OCI-LY1 (cell line): ENCODE measurements around the gene ZFPM1.

Experiments used
- H2AFZ ChIP-seq: fragments of 200-600 bp; sonication (generic), shearing (Covaris generic); 2 replicates; pipeline ENCODE4 v1.6.0; 2014; ENCODE audit warnings: antibody characterized with exemption, mild to moderate bottlenecking, low read length
- H3F3A ChIP-seq: fragments of 200-600 bp; sonication (generic), shearing (Covaris generic); 2 replicates; pipeline ENCODE4 v1.6.0; 2014; ENCODE audit warnings: mild to moderate bottlenecking, antibody characterized with exemption, low read length, moderate library complexity; ENCODE audit not compliant: insufficient read depth
- H3K27ac ChIP-seq: fragments of 200-600 bp; sonication (generic); 2 replicates; pipeline ENCODE4 v1.5.1; 2014; ENCODE audit warnings: low read length, mixed run types, mild to moderate bottlenecking, low read depth; ENCODE audit not compliant: poor library complexity, severe bottlenecking
- H3K27me3 ChIP-seq: fragments of 200-600 bp; sonication (generic); 2 replicates; pipeline ENCODE4 v1.6.0; 2014; ENCODE audit warnings: antibody characterized with exemption, mild to moderate bottlenecking, low read length, moderate library complexity; ENCODE audit not compliant: insufficient read depth
- H3K36me3 ChIP-seq: fragments of 200-600 bp; sonication (generic); 2 replicates; pipeline ENCODE4 v1.6.1; 2014; ENCODE audit warnings: mild to moderate bottlenecking, antibody characterized with exemption, low read length, moderate library complexity, mixed read lengths; ENCODE audit not compliant: insufficient read depth
- H3K4me1 ChIP-seq: fragments of 200-600 bp; sonication (generic); 2 replicates; pipeline ENCODE4 v1.5.1; 2014; ENCODE audit warnings: mild to moderate bottlenecking, low read length, moderate library complexity; ENCODE audit not compliant: insufficient read depth, severe bottlenecking
- H3K4me2 ChIP-seq: fragments of 200-600 bp; sonication (generic), shearing (Covaris generic); 2 replicates; pipeline ENCODE4 v1.6.1; 2014; ENCODE audit warnings: low read length
- H3K4me3 ChIP-seq: fragments of 200-600 bp; sonication (generic); 2 replicates; pipeline ENCODE4 v1.5.1; 2014; ENCODE audit warnings: low read length, low read depth, mild to moderate bottlenecking, mixed read lengths; ENCODE audit not compliant: poor library complexity, severe bottlenecking
- H3K79me2 ChIP-seq: fragments of 200-600 bp; shearing (Covaris generic); 2 replicates; pipeline ENCODE4 v1.6.1; 2016; ENCODE audit warnings: mixed run types, low read length, mixed read lengths; ENCODE audit not compliant: insufficient read depth
- H3K9ac ChIP-seq: fragments of 200-600 bp; sonication (generic), shearing (Covaris generic); 2 replicates; pipeline ENCODE4 v1.6.1; 2014; ENCODE audit warnings: mild to moderate bottlenecking, low read length, mixed read lengths
- H3K9me2 ChIP-seq: fragments of 200-600 bp; sonication (generic), shearing (Covaris generic); 2 replicates; pipeline ENCODE4 v1.6.1; 2014; ENCODE audit warnings: low read depth, mild to moderate bottlenecking, low read length, mixed read lengths
- H3K9me3 ChIP-seq: fragments of 200-600 bp; shearing (Covaris generic); 2 replicates; pipeline ENCODE4 v1.6.1; 2014; ENCODE audit warnings: low read length, mixed read lengths
- H4K20me1 ChIP-seq: fragments of 200-600 bp; sonication (generic), shearing (Covaris generic); 2 replicates; pipeline ENCODE4 v1.6.0; 2016; ENCODE audit warnings: mild to moderate bottlenecking, low read length; ENCODE audit not compliant: insufficient read depth
- CTCF ChIP-seq: fragments of 200-600 bp; sonication (generic), shearing (Covaris generic); IDR thresholded peaks from 2 replicates; pipeline ENCODE4 v1.5.1; 2017; ENCODE audit warnings: mild to moderate bottlenecking, antibody characterized with exemption, low read length, moderate library complexity, mixed read lengths
- EZH2 ChIP-seq: fragments of 200-600 bp; sonication (generic), shearing (Covaris generic); IDR thresholded peaks from 2 replicates; pipeline ENCODE4 v1.8.0; 2017; ENCODE audit warnings: borderline replicate concordance, mixed run types, mild to moderate bottlenecking, antibody characterized with exemption, low read length, moderate library complexity, mixed read lengths

The ZFPM1 gene

GRCh38 chr16:88493879-88494278 is 40.8 kb downstream of the ZFPM1 start:
- Histone ChIP-seq H3K4me2 (no peak overlapping the region), H2AFZ (no peak overlapping the region), H3K9me2 (no peaks in the 10 kb centered on the region), H3F3A (no peaks in the 10 kb centered on the region), H4K20me1 (no peaks in the 10 kb centered on the region), H3K27me3 (peaks cover 4% of the 10 kb centered on the region; the same call in 1 of the 2 replicates), H3K79me2 (no peaks in the 10 kb centered on the region), H3K9me3 (no peaks in the 10 kb centered on the region), H3K4me3 (no peak overlapping the region), H3K27ac (no peak overlapping the region), H3K36me3 (no peaks in the 10 kb centered on the region), H3K9ac (no peak overlapping the region), H3K4me1 (no peaks in the 10 kb centered on the region)
- no peak for TF ChIP-seq EZH2
- TF ChIP-seq CTCF: no peak

- Histone ChIP-seq H4K20me1 (no peaks in the 10 kb centered on the region), H3K9me2 (no peaks in the 10 kb centered on the region), H3K79me2 (no peaks in the 10 kb centered on the region), H3F3A (no peaks in the 10 kb centered on the region), H3K27ac (no peak overlapping the region), H3K27me3 (peaks cover 4% of the 10 kb centered on the region; the same call in 1 of the 2 replicates), H3K36me3 (no peaks in the 10 kb centered on the region), H3K4me2 (no peak overlapping the region), H3K4me3 (no peak overlapping the region), H3K9ac (no peak overlapping the region), H3K9me3 (no peaks in the 10 kb centered on the region), H3K4me1 (no peaks in the 10 kb centered on the region), H2AFZ (no peak overlapping the region)
- TF ChIP-seq EZH2 (no peak), CTCF (no peak)
These were observed 41.5 kb downstream of the ZFPM1 start for GRCh38 chr16:88494335-88495154.

GRCh38 chr16:88495268-88495772 is 42.2 kb downstream of the ZFPM1 start:
- H3K9me2 ChIP-seq: no peaks in the 10 kb centered on the region
- TF ChIP-seq CTCF: no peak
- no peak for TF ChIP-seq EZH2
- H3K4me3 ChIP-seq: no peak overlapping the region
- H3K79me2 ChIP-seq: no peaks in the 10 kb centered on the region
- H3K36me3 ChIP-seq: no peaks in the 10 kb centered on the region
- no peak overlapping the region for H2AFZ ChIP-seq
- H3K4me2 ChIP-seq: no peak overlapping the region
- no peaks in the 10 kb centered on the region for H3K4me1 ChIP-seq
- H3K27ac ChIP-seq: no peak overlapping the region
- H3F3A ChIP-seq: no peaks in the 10 kb centered on the region
- no peaks in the 10 kb centered on the region for H3K9me3 ChIP-seq
- no peak overlapping the region for H3K9ac ChIP-seq
- no peaks in the 10 kb centered on the region for H4K20me1 ChIP-seq
- H3K27me3 ChIP-seq: peaks cover 6% of the 10 kb centered on the region; the same call in 1 of the 2 replicates
